Suprapubic skin (tissue), 4 donors: ENCODE data around the gene NMU. TPM values are rescaled to one million over a fixed set of nuclear protein-coding genes. Genes with fewer than 3 reads are reported as not detected.
"Not testable (repeated sequence)": the region's sequence is repeated elsewhere in the genome, so short reads cannot be mapped to it uniquely, and the experiment has no call there.

Source experiments
- DNase-seq, 2 donors: peaks; one replicate each; pipeline ENCODE4 v3.0.0-alpha.2; 2019; ENCODE audit warnings: low spot score in 2 of 2
- H3K27ac ChIP-seq: fragments of 200-600 bp; sonication (generic); one replicate; pipeline ENCODE4 v1.5.1; 2019
- H3K27me3 ChIP-seq: fragments of 200-600 bp; sonication (generic); one replicate; pipeline ENCODE4 v1.5.1; 2019
- H3K36me3 ChIP-seq: fragments of 200-600 bp; sonication (generic); one replicate; pipeline ENCODE4 v1.5.1; 2019
- H3K4me1 ChIP-seq: fragments of 200-600 bp; sonication (generic); one replicate; pipeline ENCODE4 v1.5.1; 2019
- H3K4me3 ChIP-seq: fragments of 200-600 bp; sonication (generic); one replicate; pipeline ENCODE4 v1.5.1; 2019; ENCODE audit warnings: mild to moderate bottlenecking
- H3K9me3 ChIP-seq: fragments of 200-600 bp; sonication (generic); one replicate; pipeline ENCODE4 v1.5.1; 2019
- EP300 ChIP-seq: sonication (generic); formaldehyde crosslinking; IDR thresholded peaks from one replicate; pipeline ENCODE4 v1.6.1; 2017; ENCODE audit warnings: antibody characterized with exemption
- POLR2A ChIP-seq, 2 donors: fragments of 450-650 bp; IDR thresholded peaks; one replicate each; pipeline ENCODE4 v1.6.1; 2017; ENCODE audit warnings: antibody characterized with exemption in 2 of 2, mild to moderate bottlenecking in 2 of 2, moderate library complexity in 2 of 2
- POLR2AphosphoS5 ChIP-seq, 3 donors: sonication (generic); formaldehyde crosslinking; IDR thresholded peaks; one replicate each; pipeline ENCODE4 v1.6.1; 2017; ENCODE audit warnings: antibody characterized with exemption in 3 of 3
- WGBS: methylation state at CpG from one replicate; pipeline ENCODE4 v1.1.5; 2018; 5-methylcytosine and 5-hydroxymethylcytosine counted together
- total RNA-seq, 4 donors: library from RNA; depleted of rRNA; stranded (reverse); fragments of >200 nt; gene quantifications; one replicate each; pipeline ENCODE4 v1.1.0, GENCODE V29; 2016
- TF ChIP-seq, protein P1 (sequence below), 2 donors: fragments of 200-600 bp in 1 of 2; fragments of 450-650 bp in 1 of 2; sonication (generic) in 1 of 2; IDR thresholded peaks; one replicate each; pipeline ENCODE4 v1.5.1; 2016 to 2019; ENCODE audit warnings: antibody characterized with exemption in 2 of 2, mild to moderate bottlenecking in 1 of 2, moderate library complexity in 1 of 2

Gene NMU
- total RNA-seq, 4 donors from 2014 or later = 16.3 to 54.7 (median 36.7) TPM

GRCh38 chr4:55561889-55562288 lies 74.2 kb downstream of the NMU start:
- no peak for TF ChIP-seq POLR2A (IDR thresholded peaks at IDR 0.05)
- no peak for TF ChIP-seq EP300
- TF ChIP-seq, protein P1, sequence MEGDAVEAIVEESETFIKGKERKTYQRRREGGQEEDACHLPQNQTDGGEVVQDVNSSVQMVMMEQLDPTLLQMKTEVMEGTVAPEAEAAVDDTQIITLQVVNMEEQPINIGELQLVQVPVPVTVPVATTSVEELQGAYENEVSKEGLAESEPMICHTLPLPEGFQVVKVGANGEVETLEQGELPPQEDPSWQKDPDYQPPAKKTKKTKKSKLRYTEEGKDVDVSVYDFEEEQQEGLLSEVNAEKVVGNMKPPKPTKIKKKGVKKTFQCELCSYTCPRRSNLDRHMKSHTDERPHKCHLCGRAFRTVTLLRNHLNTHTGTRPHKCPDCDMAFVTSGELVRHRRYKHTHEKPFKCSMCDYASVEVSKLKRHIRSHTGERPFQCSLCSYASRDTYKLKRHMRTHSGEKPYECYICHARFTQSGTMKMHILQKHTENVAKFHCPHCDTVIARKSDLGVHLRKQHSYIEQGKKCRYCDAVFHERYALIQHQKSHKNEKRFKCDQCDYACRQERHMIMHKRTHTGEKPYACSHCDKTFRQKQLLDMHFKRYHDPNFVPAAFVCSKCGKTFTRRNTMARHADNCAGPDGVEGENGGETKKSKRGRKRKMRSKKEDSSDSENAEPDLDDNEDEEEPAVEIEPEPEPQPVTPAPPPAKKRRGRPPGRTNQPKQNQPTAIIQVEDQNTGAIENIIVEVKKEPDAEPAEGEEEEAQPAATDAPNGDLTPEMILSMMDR (IDR thresholded peaks at IDR 0.05) = no peak
- no peak for TF ChIP-seq POLR2AphosphoS5 (IDR thresholded peaks at IDR 0.05)
- no peaks in the 10 kb centered on the region for H3K36me3 ChIP-seq
- no peak overlapping the region for H3K27ac ChIP-seq
- H3K27me3 ChIP-seq = no peaks in the 10 kb centered on the region
- no peak for DNase-seq
- no peak overlapping the region for H3K4me3 ChIP-seq
- 94% methylated on average over 1 of the region's 1 CpG for WGBS
- no peaks in the 10 kb centered on the region for H3K9me3 ChIP-seq
- no peaks in the 10 kb centered on the region for H3K4me1 ChIP-seq

DNA sequence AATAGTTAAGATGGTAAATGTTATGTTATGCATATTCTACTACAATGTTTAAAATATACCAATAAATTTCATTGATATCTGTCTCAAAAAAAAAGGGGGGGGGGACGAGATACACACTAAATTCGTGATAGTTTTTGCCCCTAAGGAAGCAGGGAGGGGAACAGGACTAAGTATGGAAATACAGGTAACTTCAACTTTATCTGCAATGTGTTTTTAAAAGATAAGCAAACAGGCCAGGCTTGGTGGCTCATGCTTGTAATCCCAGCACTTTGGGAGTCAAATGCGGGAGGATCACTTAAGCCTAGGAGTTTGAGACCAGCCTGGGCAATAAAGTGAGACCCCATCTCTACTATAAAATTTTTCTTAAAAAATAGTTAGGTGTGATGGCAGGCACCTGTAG lies 76.0 kb downstream of the NMU start:
- Histone ChIP-seq H3K27me3 (no peaks in the 10 kb centered on the region), H3K27ac (no peak overlapping the region), H3K9me3 (no peaks in the 10 kb centered on the region), H3K4me1 (no peaks in the 10 kb centered on the region), H3K36me3 (no peaks in the 10 kb centered on the region), H3K4me3 (no peak overlapping the region)
- 80% methylated on average over 3 of the region's 3 CpGs for WGBS
- DNase-seq = no peak
- TF ChIP-seq POLR2A (IDR thresholded peaks at IDR 0.05) (no peak), POLR2AphosphoS5 (IDR thresholded peaks at IDR 0.05) (no peak), EP300 (no peak)
- TF ChIP-seq, protein P1 (IDR thresholded peaks at IDR 0.05) = no peak

- WGBS = 39% methylated on average over 2 of the region's 2 CpGs
- no peaks in the 10 kb centered on the region for H3K27me3 ChIP-seq
- H3K27ac ChIP-seq = no peak overlapping the region
- H3K4me1 ChIP-seq = peaks cover 7% of the 10 kb centered on the region
- H3K4me3 ChIP-seq = no peak overlapping the region
- H3K36me3 ChIP-seq = no peaks in the 10 kb centered on the region
- DNase-seq = no peak
- H3K9me3 ChIP-seq = no peaks in the 10 kb centered on the region
- TF ChIP-seq EP300 (no peak), POLR2A (IDR thresholded peaks at IDR 0.05) (no peak), POLR2AphosphoS5 (IDR thresholded peaks at IDR 0.05) (no peak)
- TF ChIP-seq, protein P1 (IDR thresholded peaks at IDR 0.05) = peak; percentile 16 to 21
Measured at GRCh38 chr4:55554453-55555030, 81.6 kb downstream of the NMU start.

DNA sequence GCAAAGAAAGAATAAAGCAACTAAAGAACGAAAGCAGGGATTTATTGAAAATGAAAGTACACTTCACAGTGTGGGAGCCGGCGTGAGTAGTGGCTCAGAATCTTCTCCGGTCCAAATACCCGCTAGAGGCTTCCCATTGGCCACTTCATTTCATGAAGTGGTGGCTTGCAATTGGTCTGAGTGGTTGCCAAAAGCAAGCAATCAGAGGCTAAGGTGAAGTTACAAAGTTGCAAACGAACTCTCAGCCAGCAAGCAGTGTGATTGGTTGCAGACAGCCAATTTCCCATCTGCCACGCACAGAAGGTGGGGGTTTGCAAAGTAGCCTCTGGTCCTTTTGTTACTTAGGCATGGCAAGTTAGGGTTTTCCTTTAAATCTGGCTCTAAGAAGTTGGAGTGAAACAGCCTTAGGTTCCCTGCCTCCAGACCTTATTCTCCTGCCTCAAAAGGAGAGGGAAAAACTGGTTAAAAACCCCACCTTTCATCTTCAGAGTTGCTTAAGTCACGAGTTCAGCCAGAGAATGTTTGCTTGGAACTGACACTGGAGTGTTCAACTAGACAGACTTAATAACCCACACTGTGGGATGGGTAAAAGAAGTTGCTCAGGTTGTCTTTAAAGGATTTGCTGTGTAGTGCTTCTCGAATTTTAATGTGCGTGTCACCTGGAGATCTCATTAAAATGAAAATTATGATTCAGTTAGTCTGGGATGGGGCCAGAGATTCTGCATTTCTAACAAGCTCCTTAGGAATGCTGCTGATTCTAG lies 82.5 kb downstream of the NMU start:
- no peaks in the 10 kb centered on the region for H3K27me3 ChIP-seq
- H3K27ac ChIP-seq = no peak overlapping the region
- no peaks in the 10 kb centered on the region for H3K36me3 ChIP-seq
- H3K4me1 ChIP-seq = peaks cover 7% of the 10 kb centered on the region
- 64% methylated on average over 10 of the region's 10 CpGs for WGBS
- H3K9me3 ChIP-seq = no peaks in the 10 kb centered on the region
- peak overlapping the region; percentile 27 for H3K4me3 ChIP-seq
- DNase-seq = no peak
- TF ChIP-seq EP300 (no peak), POLR2A (IDR thresholded peaks at IDR 0.05) (no peak), POLR2AphosphoS5 (IDR thresholded peaks at IDR 0.05) (no peak)
- TF ChIP-seq, protein P1 (IDR thresholded peaks at IDR 0.05) = no peak

DNA sequence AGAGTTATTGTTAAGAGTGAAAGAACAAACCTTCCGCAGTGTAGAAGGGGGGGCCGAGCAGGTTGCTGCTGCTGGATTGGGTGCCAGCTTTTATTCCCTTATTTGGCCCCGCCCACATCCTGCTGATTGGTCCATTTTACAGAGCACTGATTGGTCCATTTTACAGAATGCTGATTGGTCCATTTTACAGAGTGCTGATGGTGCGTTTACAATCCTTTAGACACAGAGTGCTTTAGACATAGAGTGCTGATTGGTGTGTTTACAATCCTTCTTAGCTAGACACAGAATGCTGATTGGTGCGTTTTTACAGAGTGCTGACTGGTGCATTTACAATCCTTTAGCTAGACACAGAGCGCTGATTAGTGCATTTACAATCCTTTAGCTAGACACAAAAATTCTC lies 84.1 kb downstream of the NMU start:
- 94% methylated on average over 5 of the region's 6 CpGs for WGBS
- H3K9me3 ChIP-seq, H3K4me3 ChIP-seq, H3K27me3 ChIP-seq, DNase-seq, H3K27ac ChIP-seq, H3K36me3 ChIP-seq: not testable (repeated sequence)
- H3K4me1 ChIP-seq = peaks cover 11% of the 10 kb centered on the region
